Duodenal mucosa (tissue), 2 donors: Measurements from ENCODE around the gene ACYP2.
"Not testable (repeated sequence)": the region's sequence is repeated elsewhere in the genome, so short reads cannot be mapped to it uniquely, and the experiment has no call there.

Experiments
- H3K27ac ChIP-seq: one replicate; pipeline ENCODE4 v1.7.0; 2013; ENCODE audit warnings: low read depth, low read length
- H3K27me3 ChIP-seq, 2 donors: one replicate each; pipeline ENCODE4 v1.7.0; 2013; ENCODE audit warnings: low read length in 2 of 2, control low read depth in 1 of 2; ENCODE audit not compliant: insufficient read depth in 2 of 2, control insufficient read depth in 1 of 2
- H3K36me3 ChIP-seq, 2 donors: one replicate each; pipeline ENCODE4 v1.7.0; 2013; ENCODE audit warnings: low read length in 2 of 2, control low read depth in 1 of 2; ENCODE audit not compliant: insufficient read depth in 2 of 2, control insufficient read depth in 1 of 2
- H3K4me1 ChIP-seq, 2 donors: one replicate each; pipeline ENCODE4 v1.7.0; 2013; ENCODE audit warnings: low read length in 2 of 2, control low read depth in 1 of 2; ENCODE audit not compliant: insufficient read depth in 2 of 2, control insufficient read depth in 1 of 2
- H3K4me3 ChIP-seq, 2 donors: one replicate each; pipeline ENCODE4 v1.7.0; 2013; ENCODE audit warnings: low read length in 2 of 2, low read depth in 1 of 2
- H3K9ac ChIP-seq, 2 donors: one replicate each; pipeline ENCODE4 v1.7.0; 2013; ENCODE audit warnings: low read length in 2 of 2, low read depth in 1 of 2
- H3K9me3 ChIP-seq, 2 donors: one replicate each; pipeline ENCODE4 v1.7.0; 2013; ENCODE audit warnings: low read length in 2 of 2, control low read depth in 1 of 2; ENCODE audit not compliant: control insufficient read depth in 1 of 2

Gene ACYP2

DNA sequence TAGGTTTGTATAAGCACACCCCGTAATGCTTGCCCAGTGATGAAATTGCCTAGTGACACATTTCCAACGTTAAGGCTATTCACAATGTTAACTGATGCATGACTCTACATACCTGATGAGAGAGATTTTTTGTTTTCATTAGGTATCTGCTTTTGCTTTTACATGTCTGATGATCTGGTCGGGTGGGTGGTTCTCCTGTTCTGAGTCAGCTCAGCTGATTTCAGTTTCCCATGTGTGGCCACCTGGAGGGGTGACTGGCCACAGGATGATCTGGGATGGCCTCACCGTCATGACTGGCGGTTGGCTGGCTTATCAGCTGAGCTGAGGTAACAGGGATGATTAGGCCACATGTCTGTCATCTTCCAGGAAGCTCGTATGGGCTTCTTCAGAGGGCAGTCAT lies 33.8 kb upstream of the ACYP2 start:
- peaks cover 4 to 8% of the 10 kb centered on the region in 2 donors for H3K4me1 ChIP-seq
- no peak overlapping the region for H3K4me3 ChIP-seq
- H3K36me3 ChIP-seq = no peaks in the 10 kb centered on the region
- no peak overlapping the region for H3K9ac ChIP-seq
- no peaks in the 10 kb centered on the region for H3K27me3 ChIP-seq
- no peaks in the 10 kb centered on the region for H3K9me3 ChIP-seq
- no peak overlapping the region for H3K27ac ChIP-seq

GRCh38 chr2:54083021-54083420 lies 32.4 kb upstream of the ACYP2 start:
- Histone ChIP-seq H3K27me3 (no peaks in the 10 kb centered on the region), H3K4me3 (no peak overlapping the region), H3K27ac (no peak overlapping the region), H3K9ac (no peak overlapping the region), H3K36me3 (no peaks in the 10 kb centered on the region), H3K9me3 (no peaks in the 10 kb centered on the region), H3K4me1 (no peaks in the 10 kb centered on the region)

GRCh38 chr2:54083445-54083844 lies 32.0 kb upstream of the ACYP2 start:
- H3K36me3 ChIP-seq = no peaks in the 10 kb centered on the region
- no peak overlapping the region for H3K4me3 ChIP-seq
- H3K27ac ChIP-seq = no peak overlapping the region
- no peaks in the 10 kb centered on the region for H3K9me3 ChIP-seq
- no peaks in the 10 kb centered on the region for H3K4me1 ChIP-seq
- no peak overlapping the region for H3K9ac ChIP-seq
- no peaks in the 10 kb centered on the region for H3K27me3 ChIP-seq

DNA sequence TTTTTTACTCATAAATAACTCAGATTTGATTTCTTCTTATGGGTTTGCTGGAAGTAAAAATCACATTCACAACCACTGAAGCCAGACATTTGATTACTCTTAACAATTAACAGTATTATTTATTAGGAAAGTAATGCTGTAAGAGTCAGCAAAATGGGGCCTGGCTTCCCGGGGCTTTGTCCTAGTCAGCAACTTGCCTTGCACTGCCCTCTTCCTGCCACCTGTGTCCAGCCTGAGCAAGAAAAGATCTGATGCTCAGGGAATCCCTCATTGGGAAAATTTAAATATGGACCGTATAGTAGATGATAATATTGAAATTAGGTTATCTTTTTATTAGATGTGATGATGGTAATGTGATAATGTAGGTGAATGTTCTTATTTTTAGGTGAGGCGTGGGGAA lies 30.8 kb upstream of the ACYP2 start:
- H3K27ac ChIP-seq = no peak overlapping the region
- no peaks in the 10 kb centered on the region for H3K36me3 ChIP-seq
- no peak overlapping the region for H3K9ac ChIP-seq
- H3K4me1 ChIP-seq = no peaks in the 10 kb centered on the region
- no peaks in the 10 kb centered on the region for H3K9me3 ChIP-seq
- H3K27me3 ChIP-seq = no peaks in the 10 kb centered on the region
- no peak overlapping the region for H3K4me3 ChIP-seq

- Histone ChIP-seq H3K9me3 (no peaks in the 10 kb centered on the region), H3K9ac (no peak overlapping the region), H3K4me1 (no peaks in the 10 kb centered on the region), H3K27me3 (no peaks in the 10 kb centered on the region), H3K27ac (no peak overlapping the region), H3K4me3 (no peak overlapping the region), H3K36me3 (no peaks in the 10 kb centered on the region)
These were observed 30.3 kb upstream of the ACYP2 start for GRCh38 chr2:54085069-54085468.

DNA sequence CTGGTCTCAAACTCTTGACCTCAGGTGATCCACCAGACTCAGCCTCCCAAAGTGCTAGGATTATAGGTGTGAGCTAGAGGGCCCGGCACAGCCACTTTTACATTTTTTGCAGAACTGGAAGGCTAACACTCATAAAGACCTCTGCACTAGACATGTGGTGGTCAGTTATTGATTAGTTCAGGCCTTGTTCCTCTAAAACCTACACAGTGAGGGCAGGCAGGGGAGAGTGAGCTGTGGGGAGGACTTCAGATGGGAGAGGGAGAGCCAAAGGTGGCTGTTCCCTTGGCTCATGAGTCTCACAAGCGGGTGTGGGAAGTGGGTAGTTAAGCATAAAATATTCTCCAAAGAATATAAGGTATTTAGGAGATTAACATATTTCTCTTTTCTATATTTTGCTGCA lies 29.3 kb upstream of the ACYP2 start:
- H3K4me1 ChIP-seq = no peaks in the 10 kb centered on the region
- H3K36me3 ChIP-seq = no peaks in the 10 kb centered on the region
- H3K9me3 ChIP-seq = no peaks in the 10 kb centered on the region
- H3K27me3 ChIP-seq = no peaks in the 10 kb centered on the region
- no peak overlapping the region for H3K9ac ChIP-seq
- H3K27ac ChIP-seq = no peak overlapping the region
- no peak overlapping the region for H3K4me3 ChIP-seq

DNA sequence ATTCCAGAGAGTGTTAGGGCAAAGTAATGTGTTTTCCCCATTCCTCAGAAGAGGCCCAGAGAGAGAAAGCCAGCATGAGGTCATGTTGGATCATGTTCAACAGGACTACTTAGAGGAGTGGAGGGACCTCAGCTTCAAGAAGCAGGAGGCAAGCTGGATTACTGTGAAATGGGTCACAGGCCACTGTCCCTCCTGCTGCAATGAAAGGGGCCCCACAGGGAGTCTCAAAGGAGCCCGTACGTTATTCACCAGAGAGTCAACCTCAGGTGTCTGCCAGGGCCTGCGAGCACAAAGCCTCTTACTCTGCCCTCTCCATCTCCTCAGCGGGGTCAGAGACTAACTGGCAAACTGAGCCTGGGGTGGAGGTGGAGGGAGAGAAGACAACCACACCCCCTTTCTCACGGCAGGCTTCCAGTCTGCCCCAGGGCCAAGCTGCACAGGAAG lies 27.2 kb upstream of the ACYP2 start:
- H3K27ac ChIP-seq = no peak overlapping the region
- no peaks in the 10 kb centered on the region for H3K4me1 ChIP-seq
- no peak overlapping the region for H3K4me3 ChIP-seq
- H3K36me3 ChIP-seq = no peaks in the 10 kb centered on the region
- no peak overlapping the region for H3K9ac ChIP-seq
- H3K27me3 ChIP-seq = no peaks in the 10 kb centered on the region
- no peaks in the 10 kb centered on the region for H3K9me3 ChIP-seq

- Histone ChIP-seq H3K9ac (no peak overlapping the region), H3K36me3 (no peaks in the 10 kb centered on the region), H3K9me3 (no peaks in the 10 kb centered on the region), H3K27me3 (no peaks in the 10 kb centered on the region), H3K4me1 (no peaks in the 10 kb centered on the region), H3K27ac (no peak overlapping the region), H3K4me3 (no peak overlapping the region)
These were observed 26.7 kb upstream of the ACYP2 start for GRCh38 chr2:54088719-54089118.

- H3K36me3 ChIP-seq = no peaks in the 10 kb centered on the region
- H3K27me3 ChIP-seq = no peaks in the 10 kb centered on the region
- H3K27ac ChIP-seq = no peak overlapping the region
- H3K9ac ChIP-seq = no peak overlapping the region
- no peak overlapping the region for H3K4me3 ChIP-seq
- H3K9me3 ChIP-seq = no peaks in the 10 kb centered on the region
- no peaks in the 10 kb centered on the region for H3K4me1 ChIP-seq
These were observed 24.8 kb upstream of the ACYP2 start for GRCh38 chr2:54090521-54091117.

- Histone ChIP-seq H3K9ac (no peak overlapping the region), H3K4me3 (no peak overlapping the region), H3K9me3 (no peaks in the 10 kb centered on the region), H3K36me3 (no peaks in the 10 kb centered on the region), H3K4me1 (no peaks in the 10 kb centered on the region), H3K27ac (no peak overlapping the region), H3K27me3 (no peaks in the 10 kb centered on the region)
These were observed 22.5 kb upstream of the ACYP2 start for GRCh38 chr2:54092940-54093339.

DNA sequence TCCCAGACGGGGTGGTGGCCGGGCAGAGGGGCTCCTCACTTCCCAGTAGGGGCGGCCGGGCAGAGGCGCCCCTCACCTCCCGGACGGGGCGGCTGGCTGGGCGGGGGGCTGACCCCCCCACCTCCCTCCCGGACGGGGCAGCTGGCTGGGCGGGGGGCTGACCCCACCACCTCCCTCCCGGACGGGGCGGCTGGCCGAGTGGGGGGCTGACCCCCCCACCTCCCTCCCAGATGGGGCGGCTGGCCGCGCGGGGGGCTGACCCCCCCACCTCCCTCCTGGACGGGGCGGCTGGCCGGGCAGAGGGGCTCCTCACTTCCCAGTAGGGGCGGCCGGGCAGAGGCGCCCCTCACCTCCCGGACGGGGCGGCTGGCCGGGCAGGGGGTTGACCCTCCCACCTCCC lies 20.0 kb upstream of the ACYP2 start:
- H3K9ac ChIP-seq, H3K4me1 ChIP-seq, H3K9me3 ChIP-seq, H3K27ac ChIP-seq, H3K36me3 ChIP-seq, H3K27me3 ChIP-seq, H3K4me3 ChIP-seq: not testable (repeated sequence)
